ENCODE measurements around the gene CAMSAP1.

GRCh38 chr9:135797507-135798262 lies 109.7 kb downstream of the CAMSAP1 start:
- no peak for TF ChIP-seq POLR2A (IDR thresholded peaks at IDR 0.05)
- TF ChIP-seq, protein P1, sequence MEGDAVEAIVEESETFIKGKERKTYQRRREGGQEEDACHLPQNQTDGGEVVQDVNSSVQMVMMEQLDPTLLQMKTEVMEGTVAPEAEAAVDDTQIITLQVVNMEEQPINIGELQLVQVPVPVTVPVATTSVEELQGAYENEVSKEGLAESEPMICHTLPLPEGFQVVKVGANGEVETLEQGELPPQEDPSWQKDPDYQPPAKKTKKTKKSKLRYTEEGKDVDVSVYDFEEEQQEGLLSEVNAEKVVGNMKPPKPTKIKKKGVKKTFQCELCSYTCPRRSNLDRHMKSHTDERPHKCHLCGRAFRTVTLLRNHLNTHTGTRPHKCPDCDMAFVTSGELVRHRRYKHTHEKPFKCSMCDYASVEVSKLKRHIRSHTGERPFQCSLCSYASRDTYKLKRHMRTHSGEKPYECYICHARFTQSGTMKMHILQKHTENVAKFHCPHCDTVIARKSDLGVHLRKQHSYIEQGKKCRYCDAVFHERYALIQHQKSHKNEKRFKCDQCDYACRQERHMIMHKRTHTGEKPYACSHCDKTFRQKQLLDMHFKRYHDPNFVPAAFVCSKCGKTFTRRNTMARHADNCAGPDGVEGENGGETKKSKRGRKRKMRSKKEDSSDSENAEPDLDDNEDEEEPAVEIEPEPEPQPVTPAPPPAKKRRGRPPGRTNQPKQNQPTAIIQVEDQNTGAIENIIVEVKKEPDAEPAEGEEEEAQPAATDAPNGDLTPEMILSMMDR (IDR thresholded peaks at IDR 0.05): peak; percentile 8 to 38 (median 27)
